Type B pancreatic cell (in vitro differentiated cells): Measurements from ENCODE around the gene SLC37A2. TPM values are rescaled to one million over a fixed set of nuclear protein-coding genes. Genes with fewer than 3 reads are reported as not detected.

Source experiments
- DNase-seq: peaks from one replicate; pipeline ENCODE4 v3.0.0; 2021; ENCODE audit warnings: mixed read lengths; ENCODE audit not compliant: unreplicated experiment; ENCODE audit errors: extremely low spot score
- H3K27ac Mint-ChIP-seq: 2 replicates; pipeline ENCODE4 v1.8.0; 2021; ENCODE audit warnings: mild to moderate bottlenecking, mixed read lengths
- H3K27me3 Mint-ChIP-seq: 2 replicates; pipeline ENCODE4 v1.8.0; 2021; ENCODE audit warnings: mixed read lengths
- H3K36me3 Mint-ChIP-seq: 2 replicates; pipeline ENCODE4 v1.8.0; 2021; ENCODE audit warnings: mixed read lengths
- H3K4me1 Mint-ChIP-seq: one replicate; pipeline ENCODE4 v1.8.0; 2021; ENCODE audit warnings: mixed read lengths; ENCODE audit not compliant: unreplicated experiment
- H3K4me3 Mint-ChIP-seq: 2 replicates; pipeline ENCODE4 v1.8.0; 2021; ENCODE audit warnings: mild to moderate bottlenecking, mixed read lengths
- H3K9me3 Mint-ChIP-seq: 2 replicates; pipeline ENCODE4 v1.8.0; 2021; ENCODE audit warnings: mixed read lengths
- CTCF ChIP-seq: fragments of 200-600 bp; sonication (generic); conservative IDR thresholded peaks from 2 replicates; pipeline ENCODE4 v1.5.0; 2021; ENCODE audit warnings: antibody characterized with exemption, mild to moderate bottlenecking
- total RNA-seq: library from RNA; stranded (reverse); gene quantifications from 2 replicates; pipeline ENCODE4 v1.2.1, GENCODE V29; 2021; ENCODE audit warnings: low replicate concordance

SLC37A2 gene
- total RNA-seq, 1 donor from 2014 or later: 1.3 TPM

DNA sequence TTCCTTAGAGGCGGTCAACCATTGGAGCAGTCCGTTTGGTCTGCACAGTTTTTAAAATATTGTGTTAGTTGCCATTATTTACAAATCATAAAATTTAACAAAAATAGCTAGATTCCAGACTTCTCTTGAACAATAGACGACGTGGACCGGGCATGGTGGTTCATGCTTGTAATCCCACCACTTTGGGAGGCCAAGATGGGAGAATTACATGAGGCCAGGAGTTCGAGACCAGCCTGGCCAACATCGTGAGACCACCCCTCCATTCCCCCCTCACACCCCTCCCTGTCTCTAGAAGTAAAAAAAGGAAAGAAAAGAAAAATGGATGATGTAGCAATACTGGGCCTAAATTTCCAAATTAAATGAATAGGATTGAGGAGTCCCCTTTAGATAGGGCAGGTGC is 965 bp downstream of the SLC37A2 start:
- Mint-ChIP-seq H3K27me3 (peaks cover 77% of the 10 kb centered on the region), H3K4me3 (peak overlapping the region; percentile 69), H3K27ac (no peak overlapping the region), H3K9me3 (no peaks in the 10 kb centered on the region), H3K36me3 (no peaks in the 10 kb centered on the region), H3K4me1 (no peaks in the 10 kb centered on the region)
- DNase-seq: no peak
- no peak for TF ChIP-seq CTCF

DNA sequence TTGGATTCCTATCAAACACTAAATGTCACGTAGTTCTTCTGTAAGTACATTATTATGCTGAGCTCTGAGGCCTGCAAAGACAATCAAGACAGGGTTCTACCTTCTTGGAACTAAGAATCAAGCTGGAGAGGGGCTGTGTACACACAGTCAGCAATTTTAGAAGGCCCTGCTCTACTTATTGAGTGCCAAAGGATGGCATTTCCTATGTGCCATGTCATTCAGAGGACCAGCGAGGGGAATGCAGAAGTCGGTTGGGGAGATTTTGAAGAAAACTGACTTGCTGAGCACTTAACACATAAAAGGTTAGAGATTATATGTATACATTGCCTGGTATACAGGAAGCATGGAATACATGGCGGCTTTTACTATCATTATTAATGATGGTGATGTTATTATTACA is 5.3 kb downstream of the SLC37A2 start:
- H3K4me3 Mint-ChIP-seq: no peak overlapping the region
- no peak for DNase-seq
- H3K36me3 Mint-ChIP-seq: no peaks in the 10 kb centered on the region
- TF ChIP-seq CTCF: no peak
- no peaks in the 10 kb centered on the region for H3K9me3 Mint-ChIP-seq
- no peak overlapping the region for H3K27ac Mint-ChIP-seq
- H3K27me3 Mint-ChIP-seq: peaks cover 51% of the 10 kb centered on the region
- H3K4me1 Mint-ChIP-seq: peaks cover 16% of the 10 kb centered on the region

GRCh38 chr11:125069008-125069407 is 5.9 kb downstream of the SLC37A2 start:
- Mint-ChIP-seq H3K4me3 (no peak overlapping the region), H3K27ac (no peak overlapping the region), H3K9me3 (no peaks in the 10 kb centered on the region), H3K27me3 (peaks cover 48% of the 10 kb centered on the region), H3K36me3 (no peaks in the 10 kb centered on the region), H3K4me1 (peaks cover 16% of the 10 kb centered on the region)
- no peak for TF ChIP-seq CTCF
- no peak for DNase-seq

GRCh38 chr11:125069796-125070195 is 6.7 kb downstream of the SLC37A2 start:
- H3K27ac Mint-ChIP-seq: no peak overlapping the region
- H3K4me3 Mint-ChIP-seq: no peak overlapping the region
- H3K4me1 Mint-ChIP-seq: peaks cover 16% of the 10 kb centered on the region
- no peak for DNase-seq
- peaks cover 43% of the 10 kb centered on the region for H3K27me3 Mint-ChIP-seq
- no peaks in the 10 kb centered on the region for H3K36me3 Mint-ChIP-seq
- no peaks in the 10 kb centered on the region for H3K9me3 Mint-ChIP-seq
- no peak for TF ChIP-seq CTCF

GRCh38 chr11:125070699-125071254 is 7.7 kb downstream of the SLC37A2 start:
- Mint-ChIP-seq H3K36me3 (no peaks in the 10 kb centered on the region), H3K27me3 (peaks cover 33% of the 10 kb centered on the region), H3K4me1 (peaks cover 16% of the 10 kb centered on the region), H3K4me3 (no peak overlapping the region), H3K27ac (no peak overlapping the region), H3K9me3 (no peaks in the 10 kb centered on the region)
- no peak for DNase-seq
- no peak for TF ChIP-seq CTCF

DNA sequence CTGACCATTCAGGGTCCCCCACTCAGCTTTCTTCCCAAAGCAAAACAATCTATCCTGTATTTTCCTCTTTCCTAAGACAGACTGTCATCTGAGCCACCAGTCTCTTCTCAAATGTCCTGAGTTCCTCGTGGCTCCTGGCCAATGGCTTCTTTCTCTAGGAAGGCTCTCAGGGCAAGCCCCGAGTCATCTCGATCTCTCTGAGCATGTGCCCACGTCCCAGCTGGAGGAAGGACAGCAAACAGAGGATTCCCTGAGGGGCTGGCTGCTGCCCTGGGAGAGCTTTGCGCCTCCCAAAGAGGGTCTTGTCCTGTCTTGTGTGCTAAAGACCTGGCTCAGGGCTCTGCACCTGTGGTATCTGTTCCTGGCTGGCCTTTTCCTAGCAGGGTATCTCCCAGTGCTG is 8.3 kb downstream of the SLC37A2 start:
- H3K4me3 Mint-ChIP-seq: peak overlapping the region; percentile 20
- no peak overlapping the region for H3K27ac Mint-ChIP-seq
- no peak for TF ChIP-seq CTCF

More for the DNA sequence above, 8.3 kb downstream of the SLC37A2 start:
- Mint-ChIP-seq H3K4me1 (peaks cover 16% of the 10 kb centered on the region), H3K27me3 (peaks cover 26% of the 10 kb centered on the region), H3K36me3 (no peaks in the 10 kb centered on the region), H3K9me3 (no peaks in the 10 kb centered on the region)
- no peak for DNase-seq
